ENCODE data around the gene TRIM40.
"Not testable (repeated sequence)": the region's sequence is repeated elsewhere in the genome, so short reads cannot be mapped to it uniquely, and the experiment has no call there.

TRIM40 gene

DNA sequence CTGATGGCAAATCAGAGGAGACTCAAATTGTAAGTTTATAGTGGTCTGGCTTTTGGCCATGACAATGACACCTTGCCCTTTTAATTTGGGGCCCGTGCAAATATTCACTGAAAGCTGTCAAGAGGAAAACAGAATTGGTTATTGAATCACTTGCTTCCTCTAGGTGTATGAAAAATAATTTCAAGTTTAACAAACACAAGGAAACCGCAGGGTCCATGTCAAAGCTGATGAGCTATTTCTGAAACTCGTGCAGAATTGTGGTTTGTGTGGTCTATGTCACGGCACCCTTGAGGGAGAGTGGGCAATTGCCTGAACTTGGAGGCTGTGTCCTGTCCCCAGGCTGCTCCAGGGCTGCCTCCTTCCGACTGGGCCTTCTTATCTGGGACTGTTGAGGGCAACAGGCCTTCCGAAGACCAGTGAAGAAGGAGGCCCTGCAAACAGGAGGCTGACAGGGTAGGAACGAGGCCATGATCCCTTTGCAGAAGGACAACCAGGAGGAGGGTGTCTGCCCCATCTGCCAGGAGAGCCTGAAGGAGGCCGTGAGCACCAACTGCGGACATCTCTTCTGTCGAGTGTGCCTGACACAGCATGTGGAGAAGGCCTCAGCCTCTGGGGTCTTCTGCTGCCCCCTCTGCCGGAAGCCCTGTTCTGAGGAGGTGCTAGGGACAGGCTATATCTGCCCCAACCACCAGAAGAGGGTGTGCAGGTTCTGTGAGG, 788 bp downstream of the TRIM40 start:
- WGBS: 90% methylated on average over 11 of the region's 11 CpGs
- Histone ChIP-seq H3K4me3 (ENCODE audit: low read length) (no peak overlapping the region), H3K4me1 (ENCODE audit: insufficient read depth, low read length) (no peaks in the 10 kb centered on the region), H3K27ac (ENCODE audit: low read depth, low read length) (no peak overlapping the region), H3K27me3 (ENCODE audit: insufficient read depth, low read length) (peaks cover 35% of the 10 kb centered on the region), H3K36me3 (ENCODE audit: insufficient read depth, low read length) (no peaks in the 10 kb centered on the region), H3K9me3 (ENCODE audit: insufficient read depth, low read depth, low read length) (no peaks in the 10 kb centered on the region), H3K9ac (ENCODE audit: low read depth, low read length) (no peak overlapping the region)

DNA sequence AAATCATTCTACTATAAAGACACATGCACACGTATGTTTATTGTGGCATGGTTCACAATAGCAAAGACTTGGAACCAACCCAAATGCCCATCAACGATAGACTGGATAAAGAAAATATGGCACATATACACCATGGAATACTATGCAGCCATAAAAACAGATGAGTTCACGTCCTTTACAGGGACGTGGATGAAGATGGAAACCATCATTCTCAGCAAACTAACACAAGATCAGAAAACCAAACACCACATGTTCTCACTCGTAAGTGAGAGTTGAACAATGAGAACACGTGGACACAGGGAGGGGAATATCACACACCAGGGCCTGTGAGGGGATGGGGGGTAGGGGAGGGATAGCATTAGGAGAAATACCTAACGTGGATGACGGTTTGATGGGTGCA, 4.3 kb downstream of the TRIM40 start:
- H3K9me3 ChIP-seq (ENCODE audit: insufficient read depth, low read depth, low read length); H3K9ac ChIP-seq (ENCODE audit: low read depth, low read length); H3K4me1 ChIP-seq (ENCODE audit: insufficient read depth, low read length); H3K27ac ChIP-seq (ENCODE audit: low read depth, low read length); H3K4me3 ChIP-seq (ENCODE audit: low read length); H3K36me3 ChIP-seq (ENCODE audit: insufficient read depth, low read length): not testable (repeated sequence)
- H3K27me3 ChIP-seq (ENCODE audit: insufficient read depth, low read length): peaks cover 31% of the 10 kb centered on the region
- WGBS: 81% methylated on average over 8 of the region's 8 CpGs

DNA sequence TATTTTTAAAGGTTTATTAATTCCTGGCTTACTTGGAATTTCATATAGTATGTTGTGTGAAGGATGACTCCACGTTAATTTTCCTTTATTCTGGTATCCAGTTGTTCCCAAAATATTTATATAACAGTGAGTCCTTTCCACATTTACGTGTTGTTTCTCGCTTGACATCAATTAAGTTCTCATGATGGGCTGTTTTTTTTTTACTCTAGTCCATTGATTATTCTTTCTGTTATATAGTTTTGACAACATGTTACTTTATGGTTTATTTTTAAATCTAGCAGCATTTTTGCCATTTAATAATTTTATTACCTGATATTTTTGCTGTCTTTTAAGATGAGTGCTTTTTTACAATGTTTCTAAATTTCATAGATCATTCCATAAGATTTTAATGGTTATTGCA, 6.7 kb downstream of the TRIM40 start:
- peaks cover 6% of the 10 kb centered on the region; the same call in 1 of the 2 replicates for H3K4me1 ChIP-seq (ENCODE audit: insufficient read depth, low read length)

GRCh38 chr6:30143780-30144179, 7.8 kb downstream of the TRIM40 start:
- no peaks in the 10 kb centered on the region for H3K36me3 ChIP-seq (ENCODE audit: insufficient read depth, low read length)
- H3K9me3 ChIP-seq (ENCODE audit: insufficient read depth, low read depth, low read length): no peaks in the 10 kb centered on the region
- H3K4me1 ChIP-seq (ENCODE audit: insufficient read depth, low read length): peaks cover 6% of the 10 kb centered on the region; the same call in 1 of the 2 replicates
- H3K9ac ChIP-seq (ENCODE audit: low read depth, low read length): no peak overlapping the region
- H3K27ac ChIP-seq (ENCODE audit: low read depth, low read length): no peak overlapping the region
- 81% methylated on average over 2 of the region's 2 CpGs for WGBS
- peaks cover 15% of the 10 kb centered on the region for H3K27me3 ChIP-seq (ENCODE audit: insufficient read depth, low read length)
- no peak overlapping the region for H3K4me3 ChIP-seq (ENCODE audit: low read length)

More for the DNA sequence above, 6.7 kb downstream of the TRIM40 start:
- 80% methylated on average over 1 of the region's 3 CpGs for WGBS
- Histone ChIP-seq H3K27me3 (ENCODE audit: insufficient read depth, low read length) (peaks cover 19% of the 10 kb centered on the region), H3K9ac (ENCODE audit: low read depth, low read length) (no peak overlapping the region), H3K27ac (ENCODE audit: low read depth, low read length) (no peak overlapping the region), H3K4me3 (ENCODE audit: low read length) (no peak overlapping the region), H3K9me3 (ENCODE audit: insufficient read depth, low read depth, low read length) (no peaks in the 10 kb centered on the region), H3K36me3 (ENCODE audit: insufficient read depth, low read length) (no peaks in the 10 kb centered on the region)

DNA sequence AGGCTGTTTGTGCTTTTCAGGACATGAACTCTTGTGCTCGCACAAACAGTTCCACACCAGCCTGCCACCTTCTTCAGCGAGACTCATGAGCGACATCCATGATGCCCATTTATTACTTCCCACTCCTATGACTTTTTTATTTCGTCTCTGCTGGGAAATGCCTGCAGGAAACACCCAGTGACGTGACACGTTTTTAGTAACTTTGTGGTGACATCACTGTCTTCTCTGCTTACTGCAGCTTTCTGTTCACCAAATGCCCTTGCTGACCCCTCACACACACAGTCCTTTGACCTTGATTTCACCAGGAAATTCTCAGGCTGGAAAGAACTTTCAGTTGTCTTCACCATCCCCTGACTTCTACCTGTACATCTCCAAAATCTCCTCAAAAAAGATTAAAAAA, 8.9 kb downstream of the TRIM40 start:
- Histone ChIP-seq H3K27ac (ENCODE audit: low read depth, low read length) (no peak overlapping the region), H3K36me3 (ENCODE audit: insufficient read depth, low read length) (no peaks in the 10 kb centered on the region), H3K9me3 (ENCODE audit: insufficient read depth, low read depth, low read length) (no peaks in the 10 kb centered on the region), H3K4me1 (ENCODE audit: insufficient read depth, low read length) (peaks cover 6% of the 10 kb centered on the region; the same call in 1 of the 2 replicates), H3K4me3 (ENCODE audit: low read length) (no peak overlapping the region), H3K27me3 (ENCODE audit: insufficient read depth, low read length) (peaks cover 15% of the 10 kb centered on the region), H3K9ac (ENCODE audit: low read depth, low read length) (no peak overlapping the region)
- 91% methylated on average over 6 of the region's 6 CpGs for WGBS

GRCh38 chr6:30145818-30146217, 9.9 kb downstream of the TRIM40 start:
- H3K27ac ChIP-seq (ENCODE audit: low read depth, low read length): no peak overlapping the region
- H3K9ac ChIP-seq (ENCODE audit: low read depth, low read length): no peak overlapping the region
- 55% methylated on average over 7 of the region's 7 CpGs for WGBS
- H3K9me3 ChIP-seq (ENCODE audit: insufficient read depth, low read depth, low read length): no peaks in the 10 kb centered on the region
- H3K4me3 ChIP-seq (ENCODE audit: low read length): no peak overlapping the region
- H3K4me1 ChIP-seq (ENCODE audit: insufficient read depth, low read length): peaks cover 6% of the 10 kb centered on the region; the same call in 1 of the 2 replicates
- H3K27me3 ChIP-seq (ENCODE audit: insufficient read depth, low read length): peaks cover 15% of the 10 kb centered on the region
- no peaks in the 10 kb centered on the region for H3K36me3 ChIP-seq (ENCODE audit: insufficient read depth, low read length)

DNA sequence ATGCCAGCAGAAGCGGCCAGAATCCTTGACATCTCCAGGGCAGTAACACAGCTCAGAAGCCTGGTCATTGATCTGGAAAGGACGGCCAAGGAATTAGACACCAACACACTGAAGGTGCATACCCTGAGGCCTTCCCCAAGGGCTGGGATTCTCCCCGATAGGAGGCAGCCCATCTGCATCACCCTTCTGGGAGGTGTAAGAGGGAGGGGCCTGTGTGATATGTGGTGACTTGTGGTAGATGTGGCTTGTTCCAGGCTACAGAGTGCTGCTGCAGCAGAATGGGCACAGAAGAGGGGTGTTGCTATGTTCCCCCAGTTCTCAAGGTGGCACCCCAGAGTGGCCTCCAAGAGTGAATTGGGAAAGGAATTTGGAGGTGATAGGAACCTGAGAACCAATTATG, 11.2 kb downstream of the TRIM40 start:
- Histone ChIP-seq H3K36me3 (ENCODE audit: insufficient read depth, low read length) (no peaks in the 10 kb centered on the region), H3K9me3 (ENCODE audit: insufficient read depth, low read depth, low read length) (no peaks in the 10 kb centered on the region), H3K27ac (ENCODE audit: low read depth, low read length) (no peak overlapping the region), H3K4me1 (ENCODE audit: insufficient read depth, low read length) (peaks cover 6% of the 10 kb centered on the region; the same call in 1 of the 2 replicates), H3K9ac (ENCODE audit: low read depth, low read length) (no peak overlapping the region), H3K27me3 (ENCODE audit: insufficient read depth, low read length) (peaks cover 5% of the 10 kb centered on the region; the same call in 1 of the 2 replicates), H3K4me3 (ENCODE audit: low read length) (no peak overlapping the region)
- WGBS: 90% methylated on average over 3 of the region's 3 CpGs

DNA sequence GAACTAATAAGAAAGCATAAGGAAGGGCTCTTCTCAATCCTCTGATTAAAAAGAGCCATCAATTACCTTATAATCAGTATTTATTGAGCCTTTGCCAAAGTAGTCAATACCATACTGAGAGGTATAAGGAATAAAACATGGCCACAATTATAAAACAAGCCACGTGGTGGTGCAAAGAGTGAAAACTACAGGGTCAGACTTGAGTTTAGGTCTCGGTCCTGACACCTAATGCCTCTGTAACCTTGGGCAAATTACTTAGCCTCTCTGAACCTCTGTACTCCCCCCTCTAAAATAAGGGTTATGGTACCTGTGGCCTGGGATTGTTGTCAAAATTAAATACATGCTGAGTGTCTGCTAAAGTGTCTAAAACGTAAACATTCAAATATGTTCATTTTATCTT, 13.3 kb downstream of the TRIM40 start:
- Histone ChIP-seq H3K9ac (ENCODE audit: low read depth, low read length) (no peak overlapping the region), H3K9me3 (ENCODE audit: insufficient read depth, low read depth, low read length) (no peaks in the 10 kb centered on the region), H3K27me3 (ENCODE audit: insufficient read depth, low read length) (peaks cover 5% of the 10 kb centered on the region; the same call in 1 of the 2 replicates), H3K4me1 (ENCODE audit: insufficient read depth, low read length) (peaks cover 6% of the 10 kb centered on the region; the same call in 1 of the 2 replicates), H3K36me3 (ENCODE audit: insufficient read depth, low read length) (no peaks in the 10 kb centered on the region), H3K4me3 (ENCODE audit: low read length) (no peak overlapping the region), H3K27ac (ENCODE audit: low read depth, low read length) (no peak overlapping the region)
- WGBS: 66% methylated on average over 2 of the region's 3 CpGs

DNA sequence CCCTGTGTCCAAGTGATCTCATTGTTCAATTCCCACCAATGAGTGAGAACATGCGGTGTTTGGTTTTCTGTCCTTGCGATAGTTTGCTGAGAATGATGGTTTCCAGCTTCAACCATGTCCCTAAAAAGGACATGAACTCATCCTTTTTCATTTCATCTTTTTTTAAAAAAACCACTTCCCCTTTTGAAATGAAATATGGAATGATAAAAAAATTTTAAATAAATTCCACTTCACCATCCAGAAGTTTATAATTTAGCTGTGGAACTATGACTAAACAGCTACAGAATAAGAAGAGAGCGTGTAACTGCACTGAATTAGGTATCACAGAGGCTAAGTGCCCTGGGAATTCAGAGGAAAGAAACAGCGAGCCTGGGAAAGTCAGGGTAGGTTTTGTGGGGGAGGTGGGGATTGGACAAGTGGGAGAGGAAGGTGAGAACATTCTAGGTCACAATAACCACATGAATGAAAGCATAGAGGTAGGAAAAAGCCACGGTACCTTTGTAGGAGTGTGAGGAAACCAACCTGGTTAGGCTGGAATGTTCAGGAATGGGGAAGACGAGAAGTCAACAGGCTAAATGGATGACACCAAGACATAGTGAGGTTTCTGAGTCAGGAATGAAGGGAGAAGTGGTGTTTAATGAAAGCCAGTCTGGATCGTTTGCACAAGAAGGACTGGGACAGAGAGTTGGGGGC, 14.1 kb downstream of the TRIM40 start:
- Histone ChIP-seq H3K4me3 (ENCODE audit: low read length) (no peak overlapping the region), H3K27ac (ENCODE audit: low read depth, low read length) (no peak overlapping the region), H3K4me1 (ENCODE audit: insufficient read depth, low read length) (peaks cover 6% of the 10 kb centered on the region; the same call in 1 of the 2 replicates), H3K27me3 (ENCODE audit: insufficient read depth, low read length) (peaks cover 5% of the 10 kb centered on the region; the same call in 1 of the 2 replicates), H3K9ac (ENCODE audit: low read depth, low read length) (no peak overlapping the region), H3K9me3 (ENCODE audit: insufficient read depth, low read depth, low read length) (no peaks in the 10 kb centered on the region), H3K36me3 (ENCODE audit: insufficient read depth, low read length) (no peaks in the 10 kb centered on the region)
- 88% methylated on average over 7 of the region's 7 CpGs for WGBS

DNA sequence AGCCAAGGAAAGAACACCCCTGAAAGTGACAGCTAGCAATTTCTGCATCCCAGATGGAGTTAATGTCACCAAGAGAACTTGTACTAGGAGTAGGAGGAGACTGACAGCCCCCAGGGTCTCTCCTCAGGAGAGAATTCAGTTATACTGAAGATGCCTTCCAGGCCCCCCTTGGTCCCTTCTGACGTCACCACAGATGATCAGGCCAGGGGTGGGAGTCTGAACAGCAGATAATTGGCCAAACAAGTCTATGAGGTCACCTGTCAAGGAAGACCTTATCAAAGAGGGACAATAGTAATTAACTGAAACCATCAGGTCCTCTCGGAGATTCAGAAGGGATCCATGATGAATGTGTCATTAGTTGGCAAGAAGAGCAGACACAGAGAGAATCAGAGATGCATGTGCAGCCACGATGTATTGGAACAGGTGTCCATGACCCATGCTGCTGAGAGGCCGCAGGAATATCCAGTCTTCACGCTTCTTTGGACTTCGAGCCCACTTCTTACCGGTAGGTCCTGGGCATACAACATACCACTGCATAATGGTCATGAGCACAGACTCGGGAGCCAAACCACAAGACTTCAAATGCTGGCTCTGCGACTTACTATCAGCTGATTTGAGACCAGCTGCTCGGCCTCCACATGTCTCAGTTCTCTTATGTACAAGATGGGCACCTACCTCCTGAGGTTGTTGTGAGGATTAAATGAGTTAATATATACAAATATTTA, 14.9 kb downstream of the TRIM40 start:
- WGBS: 91% methylated on average over 10 of the region's 10 CpGs

DNA sequence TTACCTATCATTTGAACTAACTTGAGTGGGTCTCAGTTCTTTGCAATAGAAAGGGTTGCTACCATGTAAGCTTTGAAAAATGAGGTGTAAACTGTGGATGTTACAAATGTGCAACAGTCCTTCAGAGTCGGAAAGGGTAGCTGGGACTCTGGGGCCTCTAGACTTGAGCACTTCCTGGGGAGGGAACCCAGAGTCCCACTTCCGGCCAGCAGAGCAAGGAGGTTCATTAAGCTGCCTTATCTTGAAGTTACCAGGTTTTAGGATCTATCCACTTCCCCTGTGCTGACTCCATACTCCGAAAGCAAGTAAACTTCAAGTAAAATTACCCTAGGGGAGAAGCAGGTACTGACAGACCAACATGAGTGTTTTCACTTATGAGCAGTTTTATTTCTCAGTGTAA, 15.6 kb downstream of the TRIM40 start:
- Histone ChIP-seq H3K9me3 (ENCODE audit: insufficient read depth, low read depth, low read length) (no peaks in the 10 kb centered on the region), H3K27ac (ENCODE audit: low read depth, low read length) (no peak overlapping the region), H3K4me3 (ENCODE audit: low read length) (no peak overlapping the region), H3K27me3 (ENCODE audit: insufficient read depth, low read length) (peaks cover 5% of the 10 kb centered on the region; the same call in 1 of the 2 replicates), H3K4me1 (ENCODE audit: insufficient read depth, low read length) (no peaks in the 10 kb centered on the region), H3K9ac (ENCODE audit: low read depth, low read length) (no peak overlapping the region), H3K36me3 (ENCODE audit: insufficient read depth, low read length) (no peaks in the 10 kb centered on the region)
- WGBS: 92% methylated on average over 3 of the region's 3 CpGs

More for the DNA sequence above, 14.9 kb downstream of the TRIM40 start:
- Histone ChIP-seq H3K36me3 (ENCODE audit: insufficient read depth, low read length) (no peaks in the 10 kb centered on the region), H3K27ac (ENCODE audit: low read depth, low read length) (no peak overlapping the region), H3K4me3 (ENCODE audit: low read length) (no peak overlapping the region), H3K9ac (ENCODE audit: low read depth, low read length) (no peak overlapping the region), H3K27me3 (ENCODE audit: insufficient read depth, low read length) (peaks cover 5% of the 10 kb centered on the region; the same call in 1 of the 2 replicates), H3K9me3 (ENCODE audit: insufficient read depth, low read depth, low read length) (no peaks in the 10 kb centered on the region), H3K4me1 (ENCODE audit: insufficient read depth, low read length) (peaks cover 3% of the 10 kb centered on the region; the same call in 1 of the 2 replicates)

All from HUES64 (cell line).